CD4-positive, alpha-beta T cell treated with Interleukin-12 subunit alpha and Interleukin-12 subunit beta, for 1 hour (primary cell): ENCODE data around the gene NKAIN4.

Experiments
- DNase-seq: peaks from one replicate; pipeline ENCODE4 v3.0.0-alpha.2; 2020

NKAIN4 gene

DNA sequence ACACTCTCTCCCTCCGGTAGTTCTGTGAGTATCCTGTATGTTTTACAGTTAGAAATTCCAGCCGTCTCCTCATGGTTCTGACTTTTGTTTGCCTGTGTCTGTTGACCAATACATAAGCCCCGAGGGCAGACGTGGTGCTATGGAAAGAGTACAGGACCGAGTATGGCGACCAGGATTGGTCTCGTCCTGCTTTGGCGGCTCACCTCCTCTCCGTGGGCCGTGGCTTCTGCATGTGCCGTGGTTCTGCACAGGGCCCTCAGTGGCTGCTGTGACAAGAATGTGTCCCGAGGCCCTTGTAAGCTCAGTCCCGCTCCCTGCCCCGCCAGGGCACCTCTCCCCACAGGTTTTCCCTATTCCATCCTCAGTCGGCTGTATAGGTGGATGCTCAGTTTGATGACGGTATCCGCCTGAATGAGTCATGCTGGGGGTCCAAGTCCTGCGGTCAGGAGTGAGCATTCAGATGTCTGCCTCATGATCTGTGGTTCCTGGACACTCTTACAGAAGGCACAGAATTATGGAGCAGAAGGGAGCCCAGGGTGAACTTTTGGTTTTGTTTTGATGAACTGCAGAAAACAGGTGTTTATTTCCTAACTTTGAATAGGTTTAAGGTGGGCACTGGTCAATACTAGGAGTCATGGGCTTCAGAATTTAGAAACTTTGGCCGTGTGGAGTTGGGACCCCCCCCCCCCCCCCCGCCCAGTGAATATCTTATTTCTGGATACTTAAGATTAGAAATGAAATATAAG is 19.5 kb upstream of the NKAIN4 start:
- no peak for DNase-seq

- peak; percentile 1 for DNase-seq
These were observed 18.9 kb upstream of the NKAIN4 start for GRCh38 chr20:63273059-63273579.

- peak; percentile 89 for DNase-seq
These were observed 18.1 kb upstream of the NKAIN4 start, which contains the start of gene ARFGAP1 for GRCh38 chr20:63272105-63273058. Gene ARFGAP1, plus strand, starts transcription at chr20:63272813. Its CDS starts 2,768 bp downstream, at chr20:63275581.

DNA sequence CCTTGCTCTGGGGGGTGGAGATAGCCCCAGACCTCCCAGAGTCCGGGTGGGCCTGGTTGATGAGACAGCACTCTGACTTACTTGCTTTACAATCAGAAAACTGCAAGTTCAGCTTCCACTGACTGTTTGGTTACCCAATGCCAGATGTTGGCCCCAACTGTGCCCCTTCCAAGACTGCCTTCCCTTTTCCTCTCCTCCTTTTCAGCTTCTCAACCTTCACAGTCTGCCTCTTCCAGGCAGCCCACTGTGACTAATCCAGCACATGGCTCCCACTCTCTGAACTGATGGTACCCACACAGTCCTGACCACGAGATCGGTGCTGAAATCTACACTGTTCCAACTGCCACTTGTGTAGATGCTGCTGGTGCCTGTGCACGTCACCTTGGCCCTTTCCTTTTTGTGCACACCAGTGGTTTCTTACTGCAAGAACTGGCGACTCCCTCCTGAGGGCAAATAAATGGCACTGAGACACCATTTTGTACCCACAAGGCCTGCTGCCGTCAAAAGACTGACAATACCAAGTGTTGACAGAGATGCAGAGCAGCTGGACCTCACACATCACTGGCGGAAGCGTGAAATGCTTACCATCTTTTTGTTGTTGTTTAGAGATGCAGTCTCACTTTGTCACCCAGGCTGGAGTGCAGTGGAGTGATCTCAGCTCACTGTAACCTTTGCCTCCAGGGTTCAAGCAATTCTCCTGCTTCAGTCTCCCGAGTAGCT is 16.5 kb upstream of the NKAIN4 start:
- no peak for DNase-seq

- no peak for DNase-seq
These were observed 15.5 kb upstream of the NKAIN4 start for GRCh38 chr20:63269724-63270123.

GRCh38 chr20:63268671-63269439 is 14.6 kb upstream of the NKAIN4 start:
- DNase-seq: no peak

DNA sequence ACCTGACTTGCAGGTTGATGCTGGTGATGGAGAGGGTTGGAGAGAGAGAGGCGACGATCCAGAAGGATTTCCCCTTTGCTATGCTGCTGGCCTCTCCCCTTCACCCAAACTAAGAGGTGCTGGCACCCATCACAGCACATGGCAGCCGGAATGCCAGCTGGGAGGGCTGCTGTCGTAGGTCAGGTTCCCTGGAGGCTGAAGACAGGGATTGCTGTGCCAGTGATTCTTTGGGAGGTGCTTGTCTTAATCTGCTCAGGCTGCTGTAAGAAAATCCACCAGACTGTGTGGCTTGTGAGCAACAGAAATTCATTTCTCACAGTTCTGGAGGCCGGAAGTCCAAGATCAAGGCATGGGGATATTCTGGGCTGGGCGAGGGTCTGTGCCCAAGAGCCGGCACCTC is 14.0 kb upstream of the NKAIN4 start:
- no peak for DNase-seq

- DNase-seq: no peak
These were observed 13.4 kb upstream of the NKAIN4 start for GRCh38 chr20:63267691-63268090.

GRCh38 chr20:63265891-63266515 is 11.7 kb upstream of the NKAIN4 start:
- DNase-seq: no peak

DNA sequence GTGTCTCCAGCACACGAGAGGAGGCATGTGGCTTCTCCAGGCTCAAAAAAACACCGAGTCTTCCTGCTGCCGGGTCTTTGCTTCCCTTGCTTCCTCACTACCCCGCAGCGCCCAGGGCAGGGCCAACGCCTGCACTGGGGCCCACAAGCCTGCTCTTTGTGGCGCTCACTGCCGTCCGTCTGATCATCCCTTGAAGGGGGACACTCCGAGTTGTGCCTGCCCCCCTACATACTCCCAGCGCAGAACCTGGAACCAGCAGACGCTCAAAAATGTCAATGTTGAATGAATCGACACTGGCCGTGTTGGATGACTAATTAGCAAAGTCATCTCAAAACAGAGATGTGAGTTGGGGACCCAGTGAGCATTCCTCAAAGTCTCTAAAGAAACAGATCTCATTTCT is 10.3 kb upstream of the NKAIN4 start:
- no peak for DNase-seq

DNA sequence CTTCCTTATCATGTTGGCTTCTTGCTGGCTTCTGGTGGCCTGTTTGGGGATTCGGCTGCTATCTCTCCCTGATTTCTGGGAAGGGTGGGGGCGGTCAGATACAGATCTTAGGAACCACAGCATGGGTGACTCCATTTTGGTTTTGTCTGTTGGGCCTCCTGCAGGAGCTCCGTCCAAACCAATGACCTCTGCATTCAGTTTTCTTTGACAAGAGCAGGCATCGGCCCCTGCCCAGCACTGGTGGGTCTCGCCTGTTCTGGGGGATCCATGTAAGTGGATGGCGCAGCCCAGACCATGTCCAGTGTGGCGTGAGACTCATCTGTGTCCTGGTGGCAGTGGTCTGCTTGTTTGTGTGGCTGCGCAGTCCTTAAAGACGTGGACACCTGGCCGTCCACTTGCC is 9.7 kb upstream of the NKAIN4 start:
- DNase-seq: no peak

GRCh38 chr20:63262836-63263235 is 8.6 kb upstream of the NKAIN4 start:
- no peak for DNase-seq

- no peak for DNase-seq
These were observed 7.7 kb upstream of the NKAIN4 start for GRCh38 chr20:63261795-63262528.

DNA sequence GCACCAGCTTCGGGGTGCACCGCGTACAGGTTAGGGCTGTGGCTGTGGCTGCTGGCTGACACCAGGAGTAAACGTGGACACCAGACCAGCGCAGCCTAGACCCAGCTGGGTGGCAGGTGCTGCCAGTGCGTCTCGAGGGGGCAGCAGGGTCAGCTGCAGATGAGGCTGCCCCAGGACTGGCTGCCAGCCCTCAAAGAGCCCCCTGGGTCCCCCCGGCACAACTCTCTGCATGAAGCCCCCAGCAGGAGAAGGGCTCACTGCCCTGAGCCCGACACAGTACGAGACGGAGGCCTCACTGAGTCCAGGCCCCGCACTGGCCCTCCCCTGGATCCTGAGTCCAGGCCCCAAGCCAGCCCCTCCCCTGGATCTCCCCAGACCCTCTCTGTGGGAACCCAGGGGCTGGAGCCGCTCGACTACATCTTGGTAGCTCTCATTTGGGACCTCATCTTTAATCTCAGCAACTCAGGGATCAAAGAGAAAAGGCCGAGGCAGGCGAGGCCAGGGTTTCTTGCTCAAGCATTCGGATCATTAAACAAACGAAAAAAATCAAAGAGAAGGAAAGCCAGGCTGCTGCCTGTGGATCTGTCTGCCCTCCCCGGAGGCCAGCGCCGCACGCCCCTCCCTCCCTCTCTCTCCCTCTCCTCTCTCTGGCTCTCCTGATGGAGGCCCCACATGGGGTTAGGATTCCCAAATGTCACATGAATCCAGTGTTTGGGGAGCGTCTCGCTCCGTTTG is 7.0 kb upstream of the NKAIN4 start:
- DNase-seq: no peak

- no peak for DNase-seq
These were observed 6.3 kb upstream of the NKAIN4 start for GRCh38 chr20:63260521-63260920.

GRCh38 chr20:63259734-63260460 is 5.6 kb upstream of the NKAIN4 start:
- no peak for DNase-seq

DNA sequence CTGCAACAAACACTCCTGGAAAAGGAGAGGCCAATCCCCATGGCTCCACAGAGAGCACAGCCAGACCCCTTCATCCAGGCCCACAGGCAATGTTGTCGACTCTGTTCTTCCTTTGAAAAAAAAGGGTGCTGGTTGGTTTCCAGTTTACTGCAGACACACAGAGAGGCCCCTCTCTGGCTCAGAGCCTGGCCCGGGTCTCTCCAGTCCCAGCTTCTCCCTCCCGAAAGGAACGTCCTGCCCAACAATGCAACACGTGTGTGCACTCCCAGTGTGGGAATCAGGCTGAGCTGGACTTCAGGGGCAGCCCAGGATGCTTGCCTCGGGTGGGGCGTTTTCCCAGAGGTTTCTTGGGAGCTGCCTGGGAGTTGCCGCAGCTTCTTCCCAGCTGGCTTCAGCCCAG is 4.5 kb upstream of the NKAIN4 start:
- no peak for DNase-seq

- no peak for DNase-seq
These were observed 3.4 kb upstream of the NKAIN4 start for GRCh38 chr20:63257629-63258028.

DNA sequence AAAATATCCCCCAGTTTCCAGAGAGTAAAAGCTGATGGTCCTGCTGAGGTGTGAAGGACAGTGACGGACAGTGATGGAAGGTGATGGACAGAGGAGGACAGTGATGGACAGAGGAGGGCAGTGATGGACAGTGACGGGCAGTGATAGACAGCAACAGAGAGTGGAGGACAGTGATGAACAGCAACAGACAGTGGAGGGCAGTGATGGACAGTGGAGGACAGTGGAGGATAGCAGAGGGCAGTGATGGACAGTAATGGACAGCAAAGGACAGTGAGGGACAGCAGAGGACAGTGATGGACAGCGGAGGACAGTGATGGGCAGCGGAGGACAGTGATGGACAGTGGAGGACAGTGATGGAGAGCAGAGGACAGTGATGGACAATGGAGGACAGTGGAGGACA is 2.7 kb upstream of the NKAIN4 start:
- DNase-seq: no peak
